HepG2 (cell line): ENCODE results near the gene MYO18B.

Source experiments
- BCL3 ChIP-seq: sonication (generic); formaldehyde crosslinking; IDR thresholded peaks from 2 replicates; pipeline ENCODE4 v1.5.1; 2020; ENCODE audit warnings: mild to moderate bottlenecking, missing genetic modification reagents, moderate library complexity
- CC2D1A ChIP-seq: sonication (generic); formaldehyde crosslinking; IDR thresholded peaks from 2 replicates; pipeline ENCODE4 v1.8.1; 2023; ENCODE audit warnings: mild to moderate bottlenecking, missing genetic modification reagents
- CHCHD3 ChIP-seq: sonication (generic); formaldehyde crosslinking; IDR thresholded peaks from 2 replicates; pipeline ENCODE4 v1.8.0; 2022; ENCODE audit warnings: mild to moderate bottlenecking, missing genetic modification reagents, moderate library complexity
- CTCF ChIP-seq: sonication (generic); formaldehyde crosslinking; IDR thresholded peaks from 2 replicates; pipeline ENCODE4 v1.5.0; 2020; ENCODE audit warnings: mild to moderate bottlenecking, missing genetic modification reagents, moderate library complexity
- FOXK1 ChIP-seq: sonication (generic); formaldehyde crosslinking; IDR thresholded peaks from 2 replicates; pipeline ENCODE4 v1.4.0; 2020; ENCODE audit warnings: low read depth, missing genetic modification reagents, borderline replicate concordance
- KDM5A ChIP-seq: fragments of 200-600 bp; sonication (generic); IDR thresholded peaks from 2 replicates; pipeline ENCODE4 v1.7.0; 2018; ENCODE audit warnings: antibody characterized with exemption, mild to moderate bottlenecking, low read length, borderline replicate concordance
- RFX3 ChIP-seq: IDR thresholded peaks from 2 replicates; pipeline ENCODE4 v1.6.1; 2016; ENCODE audit warnings: missing biosample characterization, missing genetic modification reagents
- SOX6 ChIP-seq, 2 experiments: fragments of 450-650 bp in 1 of 2; sonication (generic) in 1 of 2; formaldehyde crosslinking in 1 of 2; IDR thresholded peaks; 2 replicates each; pipeline versions ENCODE4 v1.4.0 to v1.6.1; 2017 to 2020; ENCODE audit warnings: antibody characterized with exemption in 1 of 2, mild to moderate bottlenecking in 1 of 2, missing genetic modification reagents in 1 of 2
- THYN1 ChIP-seq: sonication (generic); formaldehyde crosslinking; IDR thresholded peaks from 2 replicates; pipeline ENCODE4 v1.8.1; 2023; ENCODE audit warnings: low read depth, mild to moderate bottlenecking, moderate library complexity, missing genetic modification reagents, borderline replicate concordance
- TP53 ChIP-seq: sonication (generic); formaldehyde crosslinking; conservative IDR thresholded peaks from 2 replicates; pipeline ENCODE4 v1.4.0; 2020; ENCODE audit warnings: missing genetic modification reagents
- ZKSCAN8 ChIP-seq: IDR thresholded peaks from 2 replicates; pipeline ENCODE4 v1.6.1; 2016; ENCODE audit warnings: borderline replicate concordance, missing genetic modification reagents, missing compliant biosample characterization

GRCh38 chr22:25959818-25960774, 218.1 kb downstream of the MYO18B start:
- TF ChIP-seq SOX6 (IDR thresholded peaks at IDR 0.05) (no peak), SOX6 (CRISPR knock-in tag; IDR thresholded peaks at IDR 0.05) (no peak), BCL3 (CRISPR knock-in tag) (no peak), CTCF (peak; percentile 28; the same call in 1 of the 2 replicates), FOXK1 (CRISPR knock-in tag) (no peak), KDM5A (no peak), THYN1 (CRISPR knock-in tag) (no peak), CHCHD3 (CRISPR knock-in tag) (no peak), ZKSCAN8 (no peak), CC2D1A (no peak), RFX3 (no peak), TP53 (CRISPR knock-in tag) (no peak)
